ENCODE results near the gene NUP210L.

GRCh38 chr1:154104433-154105082 lies 50.3 kb downstream of the NUP210L start:
- no peak for TF ChIP-seq CTCF (IDR thresholded peaks at IDR 0.05)
- TF ChIP-seq POLR2A (IDR thresholded peaks at IDR 0.05): no peak
- no peak for TF ChIP-seq EP300 (IDR thresholded peaks at IDR 0.05)
